Esophagus squamous epithelium (tissue), 5 donors: ENCODE measurements around the gene NPAS2. TPM values are rescaled to one million over a fixed set of nuclear protein-coding genes. Genes with fewer than 3 reads are reported as not detected.

ENCODE experiments used
- DNase-seq: peaks from one replicate; lab custom pipeline; 2025; lab: John Stamatoyannopoulos, UW
- H3K27ac ChIP-seq, 4 donors: fragments of 200-600 bp; sonication (generic); one replicate each; pipeline ENCODE4 v1.5.1; 2016 to 2019; ENCODE audit warnings: mild to moderate bottlenecking in 1 of 4
- H3K27me3 ChIP-seq, 4 donors: fragments of 200-600 bp; sonication (generic); 1 replicate in 3 of 4; 2 replicates in 1 of 4; pipeline versions ENCODE4 v1.5.1 to v1.6.0; 2017 to 2021; ENCODE audit warnings: antibody characterized with exemption in 1 of 4
- H3K36me3 ChIP-seq, 3 donors: fragments of 200-600 bp; sonication (generic); one replicate each; pipeline ENCODE4 v1.5.1; 2016 to 2019
- H3K4me1 ChIP-seq, 3 donors: fragments of 200-600 bp; sonication (generic); one replicate each; pipeline ENCODE4 v1.5.1; 2017 to 2019
- H3K4me3 ChIP-seq, 4 donors: fragments of 200-600 bp; sonication (generic); 1 replicate in 3 of 4; 2 replicates in 1 of 4; pipeline ENCODE4 v1.5.1; 2016 to 2019; ENCODE audit warnings: mild to moderate bottlenecking in 2 of 4, moderate library complexity in 1 of 4
- H3K9me3 ChIP-seq, 3 donors: fragments of 200-600 bp; sonication (generic); one replicate each; pipeline ENCODE4 v1.5.1; 2016 to 2019
- CTCF ChIP-seq, 6 experiments: fragments of 450-650 bp in 4 of 6; fragments of 200-600 bp in 2 of 6; sonication (generic) in 2 of 6; IDR thresholded peaks; one replicate each; pipeline ENCODE4 v1.5.1; 2016 to 2019; ENCODE audit warnings: antibody characterized with exemption in 6 of 6, mild to moderate bottlenecking in 4 of 6, moderate library complexity in 4 of 6
- POLR2A ChIP-seq, 4 donors: fragments of 450-650 bp; IDR thresholded peaks; one replicate each; pipeline ENCODE4 v1.6.1; 2017; ENCODE audit warnings: antibody characterized with exemption in 4 of 4, mild to moderate bottlenecking in 4 of 4, moderate library complexity in 3 of 4
- WGBS, 2 donors: methylation state at CpG; one replicate each; pipeline ENCODE4 v1.1.5; 2018; 5-methylcytosine and 5-hydroxymethylcytosine counted together
- intact Hi-C: fragments of 100-400 bp; cut with DNase I; formaldehyde crosslinking; loops from one replicate; pipeline ENCODE4 v1.15.0; 2022
- total RNA-seq, 4 donors: library from RNA; depleted of rRNA; stranded (reverse); fragments of >200 nt; gene quantifications; one replicate each; pipeline ENCODE4 v1.1.0, GENCODE V29; 2016
- donor health status: DM: yes; HTN: yes; CAD: no.

NPAS2 gene
- total RNA-seq, 4 donors from 2014 or later: 29.1 to 64.2 (median 39.1) TPM

- Histone ChIP-seq H3K9me3 (no peaks in the 10 kb centered on the region), H3K27me3 (no peaks in the 10 kb centered on the region), H3K27ac (no peak overlapping the region), H3K4me3 (no peak overlapping the region), H3K4me1 (no peaks in the 10 kb centered on the region), H3K36me3 (peaks cover 0 to 66% (median 6%) of the 10 kb centered on the region in 3 donors)
- DNase-seq: no peak
- intact Hi-C loops: no loop called here
- 94 to 100% methylated on average over 2 to 4 of the region's 5 CpGs for WGBS, 2 donors
- TF ChIP-seq CTCF (IDR thresholded peaks at IDR 0.05): no peak
- no peak for TF ChIP-seq POLR2A (IDR thresholded peaks at IDR 0.05)
These were observed 145.7 kb downstream of the NPAS2 start for GRCh38 chr2:100965596-100965995.

GRCh38 chr2:100967716-100968115 lies 147.8 kb downstream of the NPAS2 start:
- DNase-seq: no peak
- no peak for TF ChIP-seq CTCF (IDR thresholded peaks at IDR 0.05)
- no peak for TF ChIP-seq POLR2A (IDR thresholded peaks at IDR 0.05)
- Histone ChIP-seq H3K27me3 (no peaks in the 10 kb centered on the region), H3K27ac (no peak overlapping the region), H3K9me3 (no peaks in the 10 kb centered on the region), H3K4me3 (no peak overlapping the region), H3K4me1 (no peaks in the 10 kb centered on the region), H3K36me3 (peaks cover 0 to 87% (median 6%) of the 10 kb centered on the region in 3 donors)
- intact Hi-C loops: no loop called here
- WGBS, 2 donors: 78 to 95% methylated on average over 2 to 5 of the region's 8 CpGs

GRCh38 chr2:100968146-100969145 lies 148.5 kb downstream of the NPAS2 start:
- intact Hi-C loops: no loop called here
- H3K27me3 ChIP-seq: no peaks in the 10 kb centered on the region
- no peak for DNase-seq
- no peak overlapping the region for H3K4me3 ChIP-seq
- WGBS, 2 donors: 89 to 94% methylated on average over 18 to 26 of the region's 28 CpGs
- no peak for TF ChIP-seq POLR2A (IDR thresholded peaks at IDR 0.05)
- TF ChIP-seq CTCF (IDR thresholded peaks at IDR 0.05): no peak
- no peak overlapping the region for H3K27ac ChIP-seq
- no peaks in the 10 kb centered on the region for H3K4me1 ChIP-seq
- H3K36me3 ChIP-seq: peaks cover 0 to 89% (median 6%) of the 10 kb centered on the region in 3 donors
- no peaks in the 10 kb centered on the region for H3K9me3 ChIP-seq

DNA sequence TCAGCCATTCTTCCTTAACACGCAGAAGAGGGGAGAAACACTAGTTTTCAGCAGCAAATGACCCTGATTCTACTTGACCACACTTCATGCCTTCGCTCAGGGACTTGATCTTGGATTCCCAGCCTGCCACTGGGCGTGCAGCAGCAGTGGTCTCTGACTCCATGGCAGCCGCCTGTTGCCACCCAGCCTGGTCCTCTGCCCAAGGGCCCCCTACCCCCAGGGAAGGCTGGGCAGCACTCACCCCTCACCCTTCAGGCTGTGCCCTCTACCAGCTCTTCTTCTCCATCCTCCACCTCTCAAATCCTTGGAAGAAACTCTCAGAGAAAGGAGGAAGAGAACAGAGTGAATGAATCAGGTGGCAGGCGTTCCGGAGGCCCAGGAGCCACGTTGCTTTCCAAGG lies 150.1 kb downstream of the NPAS2 start:
- H3K4me1 ChIP-seq: no peaks in the 10 kb centered on the region
- intact Hi-C loops: no loop called here
- 88 to 100% methylated on average over 1 to 4 of the region's 7 CpGs for WGBS, 2 donors
- no peaks in the 10 kb centered on the region for H3K27me3 ChIP-seq
- peaks cover 0 to 91% (median 6%) of the 10 kb centered on the region in 3 donors for H3K36me3 ChIP-seq
- TF ChIP-seq CTCF (IDR thresholded peaks at IDR 0.05): no peak
- TF ChIP-seq POLR2A (IDR thresholded peaks at IDR 0.05): no peak
- DNase-seq: no peak
- no peak overlapping the region for H3K4me3 ChIP-seq
- no peaks in the 10 kb centered on the region for H3K9me3 ChIP-seq
- no peak overlapping the region for H3K27ac ChIP-seq

- no peak for TF ChIP-seq POLR2A (IDR thresholded peaks at IDR 0.05)
- TF ChIP-seq CTCF (IDR thresholded peaks at IDR 0.05): no peak
- Histone ChIP-seq H3K4me3 (no peak overlapping the region), H3K27me3 (no peaks in the 10 kb centered on the region), H3K27ac (no peak overlapping the region), H3K36me3 (peaks cover 0 to 91% (median 6%) of the 10 kb centered on the region in 3 donors), H3K4me1 (no peaks in the 10 kb centered on the region), H3K9me3 (no peaks in the 10 kb centered on the region)
- WGBS, 2 donors: 85 to 90% methylated on average over 9 of the region's 9 CpGs
- intact Hi-C loops: no loop called here
- no peak for DNase-seq
These were observed 151.3 kb downstream of the NPAS2 start for GRCh38 chr2:100971221-100971620.
